Right renal cortex interstitium (tissue), 3 donors: Measurements from ENCODE around the gene NGEF. TPM values are rescaled to one million over a fixed set of nuclear protein-coding genes. Genes with fewer than 3 reads are reported as not detected.

ENCODE experiments used
- DNase-seq, 3 donors: peaks; one replicate each; pipeline ENCODE4 v3.0.0-alpha.2; 2013; ENCODE audit warnings: low read depth in 3 of 3, low spot score in 2 of 3
- polyA plus RNA-seq, 3 donors: library from polyadenylated mRNA; unstranded; fragments of 120-200 nt; gene quantifications; one replicate each; pipeline ENCODE4 v1.2.1, GENCODE V29; 2013; ENCODE audit not compliant: insufficient read length in 3 of 3

NGEF gene
- polyA plus RNA-seq, 3 donors, result 2.3 to 3.0 (median 2.7) TPM

GRCh38 chr2:232876161-232876977 is 136.7 kb downstream of the NGEF start:
- DNase-seq, result no peak

- no peak for DNase-seq
Observed at GRCh38 chr2:232875256-232876121, 137.6 kb downstream of the NGEF start.

DNA sequence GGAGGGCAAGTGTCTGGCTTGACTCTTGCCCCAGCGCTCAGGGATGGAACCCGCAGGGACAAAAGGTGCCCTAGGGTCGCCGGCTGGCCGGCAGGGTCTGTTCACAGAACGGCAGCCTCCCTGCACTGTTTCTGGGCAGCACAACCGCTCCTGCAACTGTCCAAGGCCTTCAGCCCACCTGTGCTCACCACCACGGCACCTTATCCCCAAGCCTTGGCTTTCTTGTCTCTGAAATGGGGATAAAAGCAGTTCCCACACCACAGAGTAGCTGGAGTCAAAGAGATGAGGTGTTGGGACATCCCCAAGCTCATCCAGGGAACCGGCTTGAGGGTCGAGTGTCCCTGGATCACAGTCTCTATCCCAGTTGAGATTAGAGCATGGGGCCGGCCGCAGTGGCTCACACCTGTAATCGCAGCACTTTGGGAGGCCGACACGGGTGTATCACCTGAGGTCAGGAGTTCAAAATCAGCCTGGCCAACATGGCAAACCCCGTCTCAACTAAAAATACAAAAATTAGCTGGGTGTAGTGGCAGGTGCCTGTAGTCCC is 138.3 kb downstream of the NGEF start:
- no peak for DNase-seq

- no peak for DNase-seq
Observed at GRCh38 chr2:232873909-232874641, 139.0 kb downstream of the NGEF start.

- DNase-seq, result no peak
Observed at GRCh38 chr2:232873292-232873908, 139.7 kb downstream of the NGEF start.

DNA sequence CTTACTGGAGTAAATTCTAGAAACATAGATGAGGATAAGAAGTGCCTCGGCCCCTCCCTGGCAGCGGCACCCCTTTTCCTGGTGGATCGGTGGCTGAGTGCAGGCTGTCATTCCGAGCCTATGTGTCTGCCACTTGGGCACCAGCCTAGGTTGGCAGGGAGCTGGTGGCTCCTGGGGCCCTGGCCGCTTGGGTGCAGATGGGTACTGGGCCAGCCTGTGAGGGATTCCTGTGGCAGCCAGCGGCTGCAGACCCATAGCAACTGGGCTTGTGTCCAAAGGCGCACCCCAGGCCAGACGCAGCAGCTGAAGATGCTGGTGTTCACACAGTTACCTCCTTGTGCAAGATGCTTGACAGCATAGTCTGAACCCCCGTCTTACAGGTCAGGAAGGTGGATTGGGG is 140.2 kb downstream of the NGEF start:
- no peak for DNase-seq

DNA sequence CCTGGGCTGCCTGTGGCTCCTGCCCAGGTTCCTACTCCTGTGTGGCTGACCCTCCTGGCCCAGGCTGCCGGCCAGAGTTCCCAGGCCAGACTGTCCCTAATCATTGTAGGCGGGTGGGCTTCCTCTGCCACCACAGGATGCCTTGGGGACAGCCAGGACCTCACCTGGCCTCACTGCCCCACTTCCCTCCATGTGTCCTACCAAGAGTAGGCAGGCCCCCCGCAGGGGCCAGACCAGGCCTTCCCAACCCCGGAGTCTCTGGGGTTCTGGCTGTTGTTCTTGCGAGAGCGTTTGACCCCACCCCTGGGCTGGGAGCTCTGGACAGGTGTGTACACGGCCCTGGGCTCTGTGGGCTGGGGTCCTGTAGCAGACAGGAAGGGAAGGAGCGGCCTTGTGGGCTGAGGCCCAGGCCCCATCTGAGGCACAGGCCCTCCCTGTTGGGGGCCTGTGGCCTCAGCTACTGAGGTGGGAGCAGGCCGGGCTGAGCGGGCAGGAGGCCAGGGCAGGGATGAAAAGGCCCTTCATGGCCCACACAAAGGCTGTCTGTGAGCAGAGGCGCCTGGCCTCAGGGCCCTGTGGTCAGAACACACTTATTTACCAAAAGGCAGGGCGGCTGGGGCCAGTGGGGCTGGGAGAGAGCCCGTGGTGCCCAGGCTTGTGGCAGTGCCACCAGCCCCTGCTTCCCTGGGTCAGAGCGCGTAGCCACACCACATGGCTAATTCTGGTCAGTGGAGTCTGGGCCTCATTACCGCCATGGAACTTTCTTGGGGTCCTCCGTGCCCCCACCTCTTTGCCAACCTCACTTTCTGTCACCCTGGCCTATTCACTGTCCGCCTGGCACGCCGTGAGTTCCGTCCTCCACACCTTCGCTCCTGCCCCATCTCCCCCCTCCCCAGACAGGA is 141.0 kb downstream of the NGEF start:
- no peak for DNase-seq

GRCh38 chr2:232871418-232871834 is 141.6 kb downstream of the NGEF start:
- DNase-seq, result no peak

DNA sequence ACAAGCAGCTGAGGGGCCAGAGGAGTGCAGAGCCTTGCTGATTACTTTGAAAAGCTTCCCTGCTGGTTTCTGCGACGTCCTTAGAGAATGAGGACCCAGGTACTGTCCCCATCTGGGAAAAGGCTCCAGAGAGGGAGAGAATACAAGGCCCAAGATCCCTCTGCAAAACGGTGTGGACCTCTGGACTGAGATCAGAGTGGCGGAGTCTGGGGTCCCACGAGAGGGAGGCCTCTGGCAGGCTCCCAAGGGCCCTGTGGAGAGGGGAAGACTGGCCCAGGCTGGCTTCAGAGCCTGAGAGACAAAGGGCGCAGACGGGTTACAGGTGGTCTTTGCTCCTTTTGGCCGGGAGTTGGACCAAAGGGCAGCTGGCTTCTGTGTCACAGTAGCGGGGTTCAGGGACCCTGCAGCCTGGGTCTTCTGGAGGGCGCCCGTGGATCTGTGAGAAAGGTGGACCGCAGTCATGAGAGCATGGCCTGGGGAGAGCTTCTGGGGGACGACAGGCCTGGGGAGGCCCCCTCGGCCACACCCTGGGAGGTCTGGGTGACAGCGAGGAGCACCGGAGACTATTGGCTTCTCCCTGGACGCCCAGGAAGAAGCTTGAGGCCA is 142.2 kb downstream of the NGEF start:
- no peak for DNase-seq

GRCh38 chr2:232870018-232870765 is 142.9 kb downstream of the NGEF start, which contains the start of gene SNORC:
SNORC (plus strand) TSS chr2:232870264; CDS start chr2:232870342, 78 bp downstream.
- no peak for DNase-seq

DNA sequence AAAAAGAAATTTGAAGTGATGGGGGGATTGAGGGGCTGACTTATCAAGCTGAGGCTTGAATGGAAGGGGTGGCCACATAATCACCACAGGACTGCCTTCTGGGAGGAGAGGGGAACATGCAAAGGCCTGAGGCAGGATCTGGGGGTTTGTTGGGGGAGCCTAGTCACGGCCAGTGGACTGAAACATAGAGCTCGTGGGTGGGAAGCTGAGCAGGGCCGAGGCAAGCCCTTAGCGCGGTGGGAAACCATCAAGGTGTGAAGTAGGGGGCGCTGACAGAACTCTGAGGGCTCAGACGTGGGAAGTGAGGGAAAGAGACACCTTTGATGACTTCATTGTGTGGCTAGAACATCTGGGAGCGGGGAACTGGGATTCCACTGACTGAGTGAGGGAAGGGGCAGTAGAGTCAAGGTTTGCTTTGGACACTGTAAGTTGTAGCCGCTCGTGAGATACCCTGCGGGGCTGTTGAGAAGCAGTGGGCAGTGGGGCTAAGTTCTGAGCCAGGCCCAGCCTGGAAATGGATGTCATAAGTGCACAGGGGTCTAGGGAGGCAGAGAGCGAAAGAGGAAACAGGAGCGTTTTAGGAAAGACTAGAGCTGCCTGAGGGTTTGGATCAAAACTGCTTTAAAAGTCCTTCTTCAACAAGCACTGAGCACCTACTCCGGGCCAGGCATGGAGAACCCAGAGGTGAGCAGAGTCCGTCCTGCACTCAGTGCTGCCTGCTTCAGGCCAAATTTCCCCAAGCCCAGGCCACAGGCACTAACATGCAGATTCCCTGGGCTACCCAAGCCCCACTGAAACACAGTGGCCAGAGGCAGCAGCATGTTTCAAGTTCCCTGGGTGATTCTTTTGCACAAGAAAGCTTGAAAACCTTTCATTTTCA is 143.7 kb downstream of the NGEF start:
- no peak for DNase-seq

- no peak for DNase-seq
Observed at GRCh38 chr2:232866104-232866503, 147.0 kb downstream of the NGEF start.

DNA sequence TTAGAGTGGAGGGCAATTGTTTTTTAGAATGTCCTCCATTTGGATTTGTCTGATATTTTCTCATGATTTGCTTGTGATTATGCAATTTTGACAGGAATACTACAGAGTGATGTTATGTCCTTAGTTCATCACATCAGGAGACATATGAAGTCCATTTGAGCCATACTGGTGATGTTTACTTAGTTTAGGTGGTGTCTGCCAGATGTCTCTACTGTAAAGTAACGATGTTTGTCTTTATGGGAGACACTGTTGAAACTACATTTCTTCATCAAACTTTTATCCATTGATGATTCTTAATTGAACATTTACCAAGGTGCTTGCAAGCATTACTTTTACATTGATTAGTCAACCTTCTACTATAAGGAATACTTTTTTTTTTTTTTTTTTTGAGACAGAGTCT is 147.9 kb downstream of the NGEF start:
- no peak for DNase-seq

- no peak for DNase-seq
Observed at GRCh38 chr2:232863996-232864395, 149.1 kb downstream of the NGEF start.

- no peak for DNase-seq
Observed at GRCh38 chr2:232861353-232861752, 151.7 kb downstream of the NGEF start.

DNA sequence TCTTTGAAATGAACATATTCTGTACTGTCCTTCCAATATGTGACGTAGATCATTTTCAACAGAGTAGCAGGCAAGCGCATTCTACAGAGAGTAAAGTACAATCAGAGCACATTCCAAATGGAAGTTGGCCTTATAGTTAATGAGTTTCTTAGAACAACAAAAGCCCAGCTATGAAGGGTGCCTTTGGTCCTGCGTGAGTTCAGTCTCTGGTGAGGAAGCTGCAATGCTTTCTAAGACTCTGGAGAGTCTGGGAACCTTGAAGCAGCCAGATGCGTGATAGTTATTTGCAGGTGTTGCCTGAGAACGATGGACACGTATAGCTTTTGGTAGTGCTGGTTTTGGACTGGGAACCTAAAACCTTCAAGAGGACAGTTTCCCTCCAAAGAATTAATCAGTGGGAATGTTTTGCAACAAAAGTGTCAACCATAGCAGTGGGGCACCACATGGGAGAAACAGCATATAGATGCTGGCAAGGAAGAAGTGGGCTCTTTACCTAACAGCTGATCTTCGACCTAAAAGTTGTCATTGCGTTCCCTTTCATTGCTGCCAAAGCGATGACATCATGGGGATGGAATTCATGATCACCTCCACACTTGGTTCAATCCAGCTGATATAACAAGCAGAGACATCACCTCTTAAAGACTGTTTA is 152.3 kb downstream of the NGEF start:
- DNase-seq, result no peak
